Measurements from ENCODE around the gene CLINT1.
A peak's percentile ranks its signal among the peaks of the same experiment; 100 is the strongest.

Gene CLINT1
- 127 to 149 (median 133) reads per million in 3 donors for total RNA-seq

DNA sequence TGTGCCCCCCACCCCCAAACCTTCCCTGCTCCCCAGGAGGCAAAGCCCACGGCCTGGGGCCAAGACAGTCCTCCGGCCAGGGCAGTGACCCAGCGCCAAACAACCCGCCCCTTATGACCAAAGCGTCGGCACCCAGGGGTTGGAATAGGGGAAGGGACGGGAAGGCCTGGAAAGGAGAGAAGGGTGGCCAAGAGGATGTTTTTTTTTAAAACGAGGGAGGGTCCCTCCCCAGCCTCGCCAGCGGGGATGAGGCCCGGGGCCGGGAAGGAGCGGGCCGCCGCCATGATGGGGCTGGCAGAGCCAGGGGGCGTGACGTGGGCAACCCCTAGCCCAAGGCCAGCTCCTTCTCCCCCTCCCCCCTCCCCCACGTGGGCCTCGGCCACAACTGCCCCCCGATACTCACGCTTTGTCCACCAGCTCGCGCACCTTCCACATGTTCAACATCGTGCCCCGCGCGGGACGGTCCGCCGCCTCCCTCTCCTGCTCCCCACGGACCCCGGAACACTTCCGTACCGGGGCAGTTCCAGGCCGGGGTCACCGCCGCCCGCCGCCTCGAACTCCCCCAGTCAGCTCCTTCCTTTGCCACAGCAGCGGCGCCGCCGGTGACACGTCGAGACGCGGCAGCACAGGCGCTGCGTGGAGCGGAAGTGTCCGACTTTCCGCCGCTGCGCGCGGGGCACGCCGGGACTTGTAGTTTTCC is at the start of gene CLINT1:
TSS of gene CLINT1 (minus strand) at position 619 of the 700 bp plus-strand sequence. CDS start at position 444, 175 bp downstream.
- Histone ChIP-seq H3K27me3 (replicated peaks; ENCODE audit: control insufficient read depth, insufficient read depth, low read length, poor library complexity, severe bottlenecking) (no peaks in the 10 kb centered on the region), H3K36me3 (ENCODE audit: control insufficient read depth, insufficient read depth, low read length) (no peaks in the 10 kb centered on the region), H3K4me3 (ENCODE audit: insufficient read depth, low read depth, low read length, poor library complexity, severe bottlenecking) (peak within 1 kb of the TSS; percentile 87), H3K4me1 (ENCODE audit: control insufficient read depth, insufficient read depth, low read length, poor library complexity, severe bottlenecking) (peaks cover 2% of the 10 kb centered on the region), H3K27ac (ENCODE audit: insufficient read depth, low read length, poor library complexity, severe bottlenecking) (peak within 1 kb of the TSS; percentile 81), H3K9me3 (ENCODE audit: control insufficient read depth, low read length) (no peaks in the 10 kb centered on the region)
- peak; percentile 71 to 84 (median 77) for DNase-seq

DNA sequence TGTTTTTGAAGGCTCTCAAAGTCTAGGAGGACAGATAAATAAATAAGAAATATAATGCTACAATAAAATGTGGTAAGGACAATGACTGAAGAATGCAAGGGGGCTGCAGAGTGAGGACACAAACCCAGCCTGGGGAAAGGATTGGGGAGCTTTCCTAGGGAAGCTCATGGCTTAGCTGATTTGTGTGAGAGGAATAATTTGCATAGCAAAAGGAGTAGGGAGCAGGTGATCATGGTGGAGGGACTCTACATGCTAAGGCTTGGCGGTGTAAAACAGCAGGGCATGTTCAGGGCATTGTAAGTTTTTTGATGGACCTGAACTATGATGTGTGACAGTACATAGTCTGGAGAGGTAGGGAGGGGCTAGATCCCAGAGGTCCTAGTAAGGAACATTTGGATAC is 49.5 kb upstream of the CLINT1 start:
- H3K36me3 ChIP-seq (ENCODE audit: control insufficient read depth, insufficient read depth, low read length), result no peaks in the 10 kb centered on the region
- H3K4me3 ChIP-seq (ENCODE audit: insufficient read depth, low read depth, low read length, poor library complexity, severe bottlenecking), result no peak overlapping the region
- H3K4me1 ChIP-seq (ENCODE audit: control insufficient read depth, insufficient read depth, low read length, poor library complexity, severe bottlenecking), result no peaks in the 10 kb centered on the region
- DNase-seq, result no peak
- H3K27me3 ChIP-seq (replicated peaks; ENCODE audit: control insufficient read depth, insufficient read depth, low read length, poor library complexity, severe bottlenecking), result no peaks in the 10 kb centered on the region
- H3K9me3 ChIP-seq (ENCODE audit: control insufficient read depth, low read length), result no peaks in the 10 kb centered on the region
- no peak overlapping the region for H3K27ac ChIP-seq (ENCODE audit: insufficient read depth, low read length, poor library complexity, severe bottlenecking)

DNA sequence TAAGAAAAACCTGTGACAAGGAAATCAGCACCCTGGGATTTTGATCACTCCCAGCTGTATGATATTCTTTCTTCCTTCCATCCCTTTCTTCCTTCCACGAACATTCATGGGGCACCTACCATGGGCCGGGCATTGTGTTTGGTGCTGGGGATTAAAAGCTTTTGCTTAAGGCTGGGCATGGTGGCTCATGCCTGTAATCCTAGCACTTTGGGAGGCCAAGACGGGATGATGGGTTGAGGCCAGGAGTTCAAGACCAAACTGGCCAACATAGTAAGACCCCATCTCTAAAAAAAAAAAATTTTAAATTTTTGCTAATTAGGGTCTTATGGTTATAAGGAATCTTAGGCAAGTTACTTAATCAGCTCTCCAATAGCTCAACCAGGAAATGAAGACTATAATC is 48.5 kb upstream of the CLINT1 start:
- H3K27ac ChIP-seq (ENCODE audit: insufficient read depth, low read length, poor library complexity, severe bottlenecking), result no peak overlapping the region
- no peak overlapping the region for H3K4me3 ChIP-seq (ENCODE audit: insufficient read depth, low read depth, low read length, poor library complexity, severe bottlenecking)
- H3K9me3 ChIP-seq (ENCODE audit: control insufficient read depth, low read length), result no peaks in the 10 kb centered on the region
- H3K36me3 ChIP-seq (ENCODE audit: control insufficient read depth, insufficient read depth, low read length), result no peaks in the 10 kb centered on the region
- no peak for DNase-seq
- H3K4me1 ChIP-seq (ENCODE audit: control insufficient read depth, insufficient read depth, low read length, poor library complexity, severe bottlenecking), result no peaks in the 10 kb centered on the region
- no peaks in the 10 kb centered on the region for H3K27me3 ChIP-seq (replicated peaks; ENCODE audit: control insufficient read depth, insufficient read depth, low read length, poor library complexity, severe bottlenecking)

DNA sequence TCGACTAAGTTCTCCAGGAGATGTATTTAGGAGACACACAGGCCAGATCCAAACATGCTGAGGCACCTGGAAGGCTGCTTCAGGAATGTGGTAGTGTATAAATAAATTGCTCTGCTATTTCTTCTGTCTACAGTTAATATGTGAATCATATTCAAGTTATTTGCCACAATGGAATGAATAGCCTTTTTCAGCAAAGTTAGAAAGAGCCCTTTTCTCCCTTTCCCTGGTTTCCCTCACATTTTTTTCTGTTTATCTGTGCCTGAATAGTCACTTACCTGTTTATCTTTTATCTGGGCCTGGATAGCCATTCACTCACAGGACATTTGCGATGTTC is 44.1 kb upstream of the CLINT1 start:
- Histone ChIP-seq H3K27ac (ENCODE audit: insufficient read depth, low read length, poor library complexity, severe bottlenecking) (no peak overlapping the region), H3K36me3 (ENCODE audit: control insufficient read depth, insufficient read depth, low read length) (no peaks in the 10 kb centered on the region), H3K4me1 (ENCODE audit: control insufficient read depth, insufficient read depth, low read length, poor library complexity, severe bottlenecking) (no peaks in the 10 kb centered on the region), H3K4me3 (ENCODE audit: insufficient read depth, low read depth, low read length, poor library complexity, severe bottlenecking) (no peak overlapping the region), H3K9me3 (ENCODE audit: control insufficient read depth, low read length) (no peaks in the 10 kb centered on the region), H3K27me3 (replicated peaks; ENCODE audit: control insufficient read depth, insufficient read depth, low read length, poor library complexity, severe bottlenecking) (no peaks in the 10 kb centered on the region)
- DNase-seq, result no peak

DNA sequence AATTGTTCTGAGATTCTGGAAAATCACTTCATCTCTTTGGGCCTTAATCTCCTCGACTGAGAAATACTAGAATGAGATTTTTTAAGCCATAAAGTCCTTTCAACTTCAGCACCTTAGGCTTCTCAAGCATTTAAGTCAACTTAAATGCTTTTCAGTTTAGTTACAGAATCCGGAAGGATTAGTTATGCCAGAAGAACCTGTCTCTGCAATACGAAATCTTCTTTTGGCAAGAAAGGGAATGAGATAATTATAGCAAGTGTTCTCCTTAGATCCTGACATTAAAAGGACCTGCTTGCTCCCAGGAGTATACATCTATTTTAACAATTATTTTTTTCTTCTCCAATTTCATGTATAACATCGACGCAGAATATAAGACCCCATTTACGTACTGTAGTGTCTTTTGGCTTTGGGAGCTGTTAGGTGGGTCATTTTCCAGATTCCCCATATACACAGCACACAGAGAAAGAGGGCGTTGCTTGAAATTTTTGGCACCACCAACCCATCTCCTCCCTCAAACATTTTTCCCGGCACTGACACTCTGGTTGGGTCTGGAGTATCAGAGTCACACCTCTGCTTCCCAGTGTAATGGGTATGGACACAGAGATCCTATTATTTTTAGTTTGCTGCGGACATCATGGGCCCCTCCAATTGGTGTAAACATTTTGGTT is 43.6 kb upstream of the CLINT1 start:
- no peak for DNase-seq
- H3K4me1 ChIP-seq (ENCODE audit: control insufficient read depth, insufficient read depth, low read length, poor library complexity, severe bottlenecking), result no peaks in the 10 kb centered on the region
- H3K27me3 ChIP-seq (replicated peaks; ENCODE audit: control insufficient read depth, insufficient read depth, low read length, poor library complexity, severe bottlenecking), result no peaks in the 10 kb centered on the region
- no peak overlapping the region for H3K4me3 ChIP-seq (ENCODE audit: insufficient read depth, low read depth, low read length, poor library complexity, severe bottlenecking)
- no peak overlapping the region for H3K27ac ChIP-seq (ENCODE audit: insufficient read depth, low read length, poor library complexity, severe bottlenecking)
- no peaks in the 10 kb centered on the region for H3K36me3 ChIP-seq (ENCODE audit: control insufficient read depth, insufficient read depth, low read length)
- no peaks in the 10 kb centered on the region for H3K9me3 ChIP-seq (ENCODE audit: control insufficient read depth, low read length)

DNA sequence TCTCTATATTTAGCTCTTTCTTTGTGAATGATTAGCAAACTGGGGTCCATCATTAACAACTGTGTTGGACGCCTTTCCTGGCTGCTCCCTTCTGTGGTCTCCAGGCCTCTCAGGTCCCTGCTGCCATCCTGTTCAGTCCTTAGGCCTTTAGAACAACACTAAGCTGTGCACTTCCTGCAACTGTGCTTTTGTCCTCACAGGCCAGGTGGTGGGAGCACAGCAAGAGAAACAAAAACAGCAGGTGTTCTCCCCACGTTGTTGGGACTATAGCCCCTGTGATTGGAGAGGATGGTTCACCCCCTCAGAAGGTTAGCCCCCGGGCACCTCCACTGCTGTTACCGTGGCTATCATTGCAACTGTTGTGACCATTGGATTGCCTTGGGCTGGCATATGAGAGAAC is 41.7 kb upstream of the CLINT1 start:
- Histone ChIP-seq H3K27ac (ENCODE audit: insufficient read depth, low read length, poor library complexity, severe bottlenecking) (no peak overlapping the region), H3K9me3 (ENCODE audit: control insufficient read depth, low read length) (no peaks in the 10 kb centered on the region), H3K4me1 (ENCODE audit: control insufficient read depth, insufficient read depth, low read length, poor library complexity, severe bottlenecking) (no peaks in the 10 kb centered on the region), H3K4me3 (ENCODE audit: insufficient read depth, low read depth, low read length, poor library complexity, severe bottlenecking) (no peak overlapping the region), H3K36me3 (ENCODE audit: control insufficient read depth, insufficient read depth, low read length) (no peaks in the 10 kb centered on the region), H3K27me3 (replicated peaks; ENCODE audit: control insufficient read depth, insufficient read depth, low read length, poor library complexity, severe bottlenecking) (no peaks in the 10 kb centered on the region)
- no peak for DNase-seq

DNA sequence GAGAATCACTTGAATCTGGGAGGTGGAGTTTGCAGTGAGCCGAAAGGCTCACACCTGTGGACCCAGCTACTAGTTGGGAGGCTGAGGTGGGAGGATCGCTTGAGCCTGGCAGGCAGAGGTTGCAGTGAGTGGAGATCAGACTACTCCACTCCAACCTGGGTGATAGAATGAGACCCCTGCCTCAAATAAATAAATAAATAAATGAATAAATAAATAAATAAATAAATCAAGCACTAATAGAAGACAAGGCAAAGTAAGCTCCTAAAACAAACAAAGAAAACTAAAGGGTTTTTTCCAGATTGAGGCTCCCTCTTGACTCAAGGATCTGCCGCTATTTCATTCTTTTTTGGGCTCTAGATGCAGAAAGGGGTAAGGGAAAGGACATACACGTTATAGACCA is 34.7 kb upstream of the CLINT1 start:
- H3K27ac ChIP-seq (ENCODE audit: insufficient read depth, low read length, poor library complexity, severe bottlenecking), result no peak overlapping the region
- H3K36me3 ChIP-seq (ENCODE audit: control insufficient read depth, insufficient read depth, low read length), result no peaks in the 10 kb centered on the region
- no peak for DNase-seq
- H3K4me1 ChIP-seq (ENCODE audit: control insufficient read depth, insufficient read depth, low read length, poor library complexity, severe bottlenecking), result no peaks in the 10 kb centered on the region
- no peaks in the 10 kb centered on the region for H3K9me3 ChIP-seq (ENCODE audit: control insufficient read depth, low read length)
- H3K4me3 ChIP-seq (ENCODE audit: insufficient read depth, low read depth, low read length, poor library complexity, severe bottlenecking), result no peak overlapping the region
- no peaks in the 10 kb centered on the region for H3K27me3 ChIP-seq (replicated peaks; ENCODE audit: control insufficient read depth, insufficient read depth, low read length, poor library complexity, severe bottlenecking)

DNA sequence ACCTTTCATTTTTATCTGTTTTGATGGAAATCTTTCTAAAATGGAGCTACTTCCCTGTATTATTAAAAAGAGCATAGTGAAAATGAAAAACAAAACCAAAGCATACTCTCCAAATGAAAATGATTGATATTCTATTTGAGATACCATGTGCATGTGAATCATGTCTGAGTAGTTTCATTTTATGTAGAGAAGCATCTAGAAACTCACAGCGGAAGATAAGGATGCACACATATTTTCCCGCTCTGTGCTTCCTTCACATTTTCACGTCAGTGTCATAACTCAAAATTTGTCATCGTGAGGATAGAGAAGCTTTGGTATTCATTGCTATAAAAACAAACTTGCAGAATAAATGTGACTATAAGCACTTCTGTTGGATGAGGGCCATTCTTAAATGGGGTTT is 34.0 kb upstream of the CLINT1 start:
- Histone ChIP-seq H3K36me3 (ENCODE audit: control insufficient read depth, insufficient read depth, low read length) (no peaks in the 10 kb centered on the region), H3K4me3 (ENCODE audit: insufficient read depth, low read depth, low read length, poor library complexity, severe bottlenecking) (no peak overlapping the region), H3K4me1 (ENCODE audit: control insufficient read depth, insufficient read depth, low read length, poor library complexity, severe bottlenecking) (no peaks in the 10 kb centered on the region), H3K9me3 (ENCODE audit: control insufficient read depth, low read length) (no peaks in the 10 kb centered on the region), H3K27me3 (replicated peaks; ENCODE audit: control insufficient read depth, insufficient read depth, low read length, poor library complexity, severe bottlenecking) (no peaks in the 10 kb centered on the region), H3K27ac (ENCODE audit: insufficient read depth, low read length, poor library complexity, severe bottlenecking) (no peak overlapping the region)
- DNase-seq, result no peak

DNA sequence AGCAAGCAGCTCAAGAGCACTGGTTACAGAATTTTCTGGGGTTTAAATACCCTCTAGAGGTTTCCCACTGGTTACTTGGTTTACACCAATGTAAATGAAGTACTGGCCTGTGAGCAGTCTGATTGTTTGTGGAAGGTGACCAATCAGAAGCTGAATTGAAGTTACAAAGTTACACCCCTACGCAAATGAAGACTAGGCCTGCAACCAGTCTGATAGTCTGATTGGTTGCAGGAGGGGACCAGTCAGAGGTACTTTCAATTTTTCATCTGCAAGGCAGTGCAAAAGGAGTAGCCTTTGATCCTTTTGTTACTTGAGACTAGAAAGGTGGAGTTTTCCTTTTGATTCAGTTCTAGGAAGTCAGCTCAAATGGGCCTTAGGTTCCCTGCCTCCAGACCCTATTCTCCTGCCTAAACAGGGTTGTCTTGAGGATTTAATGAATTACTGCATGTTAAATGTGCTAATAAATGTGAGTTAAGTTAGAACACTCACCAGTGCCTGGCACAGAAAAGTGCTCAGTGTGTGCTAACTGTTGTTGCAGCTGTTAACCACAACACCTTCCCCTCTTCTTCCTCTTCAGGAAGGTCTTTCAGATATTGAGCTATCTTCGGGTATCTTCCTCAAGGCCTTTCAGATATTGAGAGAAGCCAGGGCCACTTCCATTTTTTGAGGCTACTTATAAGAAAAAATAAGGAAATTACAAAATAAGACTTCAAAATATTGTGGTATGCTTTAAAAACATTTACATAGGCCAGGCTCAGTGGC is 32.1 kb upstream of the CLINT1 start:
- Histone ChIP-seq H3K9me3 (ENCODE audit: control insufficient read depth, low read length) (no peaks in the 10 kb centered on the region), H3K27ac (ENCODE audit: insufficient read depth, low read length, poor library complexity, severe bottlenecking) (no peak overlapping the region), H3K4me3 (ENCODE audit: insufficient read depth, low read depth, low read length, poor library complexity, severe bottlenecking) (no peak overlapping the region), H3K27me3 (replicated peaks; ENCODE audit: control insufficient read depth, insufficient read depth, low read length, poor library complexity, severe bottlenecking) (no peaks in the 10 kb centered on the region), H3K4me1 (ENCODE audit: control insufficient read depth, insufficient read depth, low read length, poor library complexity, severe bottlenecking) (no peaks in the 10 kb centered on the region), H3K36me3 (ENCODE audit: control insufficient read depth, insufficient read depth, low read length) (no peaks in the 10 kb centered on the region)
- DNase-seq, result no peak
